ENCODE data around the gene TSPAN18. TPM values are rescaled to one million over a fixed set of nuclear protein-coding genes. Genes with fewer than 3 reads are reported as not detected.
A peak's percentile ranks its signal among the peaks of the same experiment; 100 is the strongest.

Gene TSPAN18
- total and polyA plus RNA-seq, 2 donors, result 32.2 to 36.9 TPM

GRCh38 chr11:44833221-44833876, 106.6 kb downstream of the TSPAN18 start:
- Histone ChIP-seq H3K36me3 (ENCODE audit: insufficient read depth) (no peaks in the 10 kb centered on the region), H3K27ac (ENCODE audit: low read depth) (no peak overlapping the region), H3K4me1 (ENCODE audit: insufficient read depth) (no peaks in the 10 kb centered on the region), H3K4me3 (ENCODE audit: low read depth, low read length) (no peak overlapping the region)
- no peak for DNase-seq (ENCODE audit: extremely low spot score)
- 68% methylated on average over 6 of the region's 6 CpGs for WGBS

GRCh38 chr11:44833877-44834452, 107.2 kb downstream of the TSPAN18 start:
- Histone ChIP-seq H3K36me3 (ENCODE audit: insufficient read depth) (no peaks in the 10 kb centered on the region), H3K4me3 (ENCODE audit: low read depth, low read length) (no peak overlapping the region), H3K27ac (ENCODE audit: low read depth) (no peak overlapping the region), H3K4me1 (ENCODE audit: insufficient read depth) (no peaks in the 10 kb centered on the region)
- DNase-seq (ENCODE audit: extremely low spot score), result peak; percentile 28
- 37% methylated on average over 8 of the region's 8 CpGs for WGBS

GRCh38 chr11:44834846-44835245, 108.1 kb downstream of the TSPAN18 start:
- DNase-seq (ENCODE audit: extremely low spot score), result no peak

GRCh38 chr11:44835296-44835695, 108.5 kb downstream of the TSPAN18 start:
- DNase-seq (ENCODE audit: extremely low spot score), result no peak
- 40% methylated on average over 4 of the region's 4 CpGs for WGBS
- H3K4me1 ChIP-seq (ENCODE audit: insufficient read depth), result no peaks in the 10 kb centered on the region
- H3K27ac ChIP-seq (ENCODE audit: low read depth), result no peak overlapping the region
- no peak overlapping the region for H3K4me3 ChIP-seq (ENCODE audit: low read depth, low read length)
- no peaks in the 10 kb centered on the region for H3K36me3 ChIP-seq (ENCODE audit: insufficient read depth)

More at GRCh38 chr11:44834846-44835245, 108.1 kb downstream of the TSPAN18 start:
- H3K36me3 ChIP-seq (ENCODE audit: insufficient read depth), result no peaks in the 10 kb centered on the region
- H3K27ac ChIP-seq (ENCODE audit: low read depth), result no peak overlapping the region
- H3K4me3 ChIP-seq (ENCODE audit: low read depth, low read length), result no peak overlapping the region
- no peaks in the 10 kb centered on the region for H3K4me1 ChIP-seq (ENCODE audit: insufficient read depth)
- 63% methylated on average over 6 of the region's 6 CpGs for WGBS

GRCh38 chr11:44835938-44836337, 109.2 kb downstream of the TSPAN18 start:
- Histone ChIP-seq H3K27ac (ENCODE audit: low read depth) (no peak overlapping the region), H3K4me1 (ENCODE audit: insufficient read depth) (no peaks in the 10 kb centered on the region), H3K4me3 (ENCODE audit: low read depth, low read length) (no peak overlapping the region), H3K36me3 (ENCODE audit: insufficient read depth) (no peaks in the 10 kb centered on the region)
- peak; percentile 66 for DNase-seq (ENCODE audit: extremely low spot score)
- WGBS, result 46% methylated on average over 4 of the region's 4 CpGs

- 90% methylated on average over 1 of the region's 1 CpG for WGBS
- H3K4me3 ChIP-seq (ENCODE audit: low read depth, low read length), result no peak overlapping the region
- H3K27ac ChIP-seq (ENCODE audit: low read depth), result no peak overlapping the region
- H3K36me3 ChIP-seq (ENCODE audit: insufficient read depth), result no peaks in the 10 kb centered on the region
- H3K4me1 ChIP-seq (ENCODE audit: insufficient read depth), result no peaks in the 10 kb centered on the region
- DNase-seq (ENCODE audit: extremely low spot score), result no peak
Measured at GRCh38 chr11:44837661-44838060, 110.9 kb downstream of the TSPAN18 start.

- Histone ChIP-seq H3K4me3 (ENCODE audit: low read depth, low read length) (no peak overlapping the region), H3K4me1 (ENCODE audit: insufficient read depth) (no peaks in the 10 kb centered on the region), H3K36me3 (ENCODE audit: insufficient read depth) (no peaks in the 10 kb centered on the region), H3K27ac (ENCODE audit: low read depth) (no peak overlapping the region)
- WGBS, result 93% methylated on average over 6 of the region's 6 CpGs
- no peak for DNase-seq (ENCODE audit: extremely low spot score)
Measured at GRCh38 chr11:44839458-44840084, 112.8 kb downstream of the TSPAN18 start.

GRCh38 chr11:44840085-44840478, 113.3 kb downstream of the TSPAN18 start:
- no peak overlapping the region for H3K27ac ChIP-seq (ENCODE audit: low read depth)
- no peak for DNase-seq (ENCODE audit: extremely low spot score)
- H3K4me1 ChIP-seq (ENCODE audit: insufficient read depth), result no peaks in the 10 kb centered on the region
- H3K36me3 ChIP-seq (ENCODE audit: insufficient read depth), result no peaks in the 10 kb centered on the region
- 93% methylated on average over 3 of the region's 3 CpGs for WGBS
- H3K4me3 ChIP-seq (ENCODE audit: low read depth, low read length), result no peak overlapping the region

- no peaks in the 10 kb centered on the region for H3K36me3 ChIP-seq (ENCODE audit: insufficient read depth)
- no peak for DNase-seq (ENCODE audit: extremely low spot score)
- no peak overlapping the region for H3K4me3 ChIP-seq (ENCODE audit: low read depth, low read length)
- H3K27ac ChIP-seq (ENCODE audit: low read depth), result no peak overlapping the region
- H3K4me1 ChIP-seq (ENCODE audit: insufficient read depth), result no peaks in the 10 kb centered on the region
- WGBS, result 73% methylated on average over 9 of the region's 9 CpGs
Measured at GRCh38 chr11:44840521-44841251, 113.9 kb downstream of the TSPAN18 start.

GRCh38 chr11:44842220-44842619, 115.5 kb downstream of the TSPAN18 start:
- no peaks in the 10 kb centered on the region for H3K36me3 ChIP-seq (ENCODE audit: insufficient read depth)
- 47% methylated on average over 5 of the region's 5 CpGs for WGBS
- no peak overlapping the region for H3K27ac ChIP-seq (ENCODE audit: low read depth)
- DNase-seq (ENCODE audit: extremely low spot score), result no peak
- H3K4me1 ChIP-seq (ENCODE audit: insufficient read depth), result no peaks in the 10 kb centered on the region
- no peak overlapping the region for H3K4me3 ChIP-seq (ENCODE audit: low read depth, low read length)

GRCh38 chr11:44846852-44847251, 120.1 kb downstream of the TSPAN18 start:
- 93% methylated on average over 7 of the region's 7 CpGs for WGBS
- no peak for DNase-seq (ENCODE audit: extremely low spot score)
- no peak overlapping the region for H3K4me3 ChIP-seq (ENCODE audit: low read depth, low read length)
- H3K27ac ChIP-seq (ENCODE audit: low read depth), result no peak overlapping the region
- H3K4me1 ChIP-seq (ENCODE audit: insufficient read depth), result no peaks in the 10 kb centered on the region
- H3K36me3 ChIP-seq (ENCODE audit: insufficient read depth), result no peaks in the 10 kb centered on the region

- Histone ChIP-seq H3K4me3 (ENCODE audit: low read depth, low read length) (no peak overlapping the region), H3K4me1 (ENCODE audit: insufficient read depth) (no peaks in the 10 kb centered on the region), H3K36me3 (ENCODE audit: insufficient read depth) (no peaks in the 10 kb centered on the region), H3K27ac (ENCODE audit: low read depth) (no peak overlapping the region)
- no peak for DNase-seq (ENCODE audit: extremely low spot score)
Measured at GRCh38 chr11:44847316-44847715, 120.6 kb downstream of the TSPAN18 start.

- Histone ChIP-seq H3K4me3 (ENCODE audit: low read depth, low read length) (no peak overlapping the region), H3K27ac (ENCODE audit: low read depth) (no peak overlapping the region), H3K36me3 (ENCODE audit: insufficient read depth) (no peaks in the 10 kb centered on the region), H3K4me1 (ENCODE audit: insufficient read depth) (no peaks in the 10 kb centered on the region)
- 84% methylated on average over 11 of the region's 11 CpGs for WGBS
- DNase-seq (ENCODE audit: extremely low spot score), result no peak
Measured at GRCh38 chr11:44848203-44848962, 121.6 kb downstream of the TSPAN18 start.
